SK-N-MC (cell line): ENCODE data around the gene PYGB.

Source experiments
- DNase-seq: peaks from one replicate; pipeline ENCODE4 v3.0.0-alpha.2; 2011; ENCODE audit warnings: low read depth, low spot score
- H3K27ac ChIP-seq: fragments of 200-600 bp; sonication (generic); 2 replicates; pipeline ENCODE4 v1.5.1; 2016; ENCODE audit warnings: mixed run types
- H3K36me3 ChIP-seq: fragments of 200-600 bp; sonication (generic); 2 replicates; pipeline ENCODE4 v1.6.1; 2017; ENCODE audit warnings: antibody characterized with exemption, low read length, mixed read lengths; ENCODE audit not compliant: insufficient read depth
- H3K4me3 ChIP-seq: fragments of 200-600 bp; sonication (generic); 2 replicates; pipeline ENCODE4 v1.5.1; 2016
- H3K9ac ChIP-seq: fragments of 200-600 bp; sonication (generic); 2 replicates; pipeline ENCODE4 v1.8.0; 2017; ENCODE audit warnings: mixed run types, mixed read lengths; ENCODE audit not compliant: insufficient read length
- H3K9me3 ChIP-seq: fragments of 200-600 bp; sonication (generic); 2 replicates; pipeline ENCODE4 v1.6.1; 2017; ENCODE audit warnings: low read depth, mild to moderate bottlenecking, antibody characterized with exemption, low read length, moderate library complexity, mixed read lengths
- EZH2 ChIP-seq: fragments of 200-600 bp; sonication (generic); IDR thresholded peaks from one replicate; pipeline ENCODE4 v1.6.1; 2017; ENCODE audit warnings: antibody characterized with exemption
- FOXP2 ChIP-seq: optimal IDR thresholded peaks from 2 replicates; pipeline ENCODE3; 2011; ENCODE audit warnings: mild to moderate bottlenecking, moderate library complexity; ENCODE audit not compliant: insufficient read depth; ENCODE audit errors: extremely low read length, control extremely low read depth
- POLR2AphosphoS5 ChIP-seq: IDR thresholded peaks from 2 replicates; pipeline ENCODE4 v1.6.1; 2012; ENCODE audit warnings: mild to moderate bottlenecking, low read depth, low read length, borderline replicate concordance

PYGB gene

GRCh38 chr20:25274891-25275812 lies 27.3 kb downstream of the PYGB start:
- TF ChIP-seq FOXP2 (no peak), EZH2 (no peak), POLR2AphosphoS5 (no peak)
- Histone ChIP-seq H3K9ac (no peak overlapping the region), H3K36me3 (no peaks in the 10 kb centered on the region; the same call in 1 of the 2 replicates), H3K27ac (no peak overlapping the region), H3K4me3 (no peak overlapping the region), H3K9me3 (no peaks in the 10 kb centered on the region)
- no peak for DNase-seq

DNA sequence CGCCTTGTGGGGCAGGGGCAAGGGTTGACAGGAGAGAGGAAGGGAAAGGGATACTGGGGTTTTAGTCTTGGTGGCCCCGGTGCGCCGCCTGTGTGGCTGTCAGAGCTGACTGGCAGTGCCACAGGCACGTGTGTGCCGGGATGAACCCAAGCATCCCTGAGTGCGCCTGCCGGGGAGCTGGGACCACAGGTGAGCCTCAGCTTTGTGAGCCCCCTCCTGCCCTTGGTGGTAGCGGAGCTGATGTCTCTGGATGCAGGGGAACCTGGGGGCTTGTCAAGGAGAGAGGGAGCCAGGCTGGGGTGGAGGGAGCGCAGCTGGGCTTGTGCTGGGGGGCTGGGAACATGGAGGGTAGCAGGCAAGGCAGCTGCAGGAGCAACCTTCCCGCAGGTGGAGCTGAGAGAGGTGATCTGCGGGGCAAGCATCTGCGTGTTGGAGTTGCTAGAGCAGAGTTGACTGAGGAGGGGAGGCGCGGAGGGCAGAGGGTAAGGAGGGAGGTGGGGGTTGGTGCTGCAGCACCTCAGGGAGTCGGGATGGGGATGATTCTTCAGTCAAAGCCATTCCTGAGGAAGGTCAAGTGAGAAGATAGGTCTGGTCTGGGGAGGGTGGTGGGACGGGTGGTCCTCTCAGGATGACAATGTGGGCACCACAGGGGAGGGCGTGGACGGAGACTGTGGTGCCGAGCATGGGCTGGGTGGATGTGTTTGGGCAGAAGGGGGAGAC lies 28.1 kb downstream of the PYGB start:
- Histone ChIP-seq H3K9me3 (no peaks in the 10 kb centered on the region), H3K27ac (no peak overlapping the region), H3K9ac (no peak overlapping the region), H3K36me3 (no peaks in the 10 kb centered on the region; the same call in 1 of the 2 replicates), H3K4me3 (no peak overlapping the region)
- no peak for TF ChIP-seq EZH2
- TF ChIP-seq POLR2AphosphoS5 = no peak
- no peak for TF ChIP-seq FOXP2
- no peak for DNase-seq

- H3K36me3 ChIP-seq = no peaks in the 10 kb centered on the region; the same call in 1 of the 2 replicates
- H3K9me3 ChIP-seq = no peaks in the 10 kb centered on the region
- H3K27ac ChIP-seq = no peak overlapping the region
- no peak overlapping the region for H3K4me3 ChIP-seq
- H3K9ac ChIP-seq = no peak overlapping the region
- no peak for DNase-seq
- no peak for TF ChIP-seq FOXP2
- TF ChIP-seq EZH2 = no peak
- no peak for TF ChIP-seq POLR2AphosphoS5
Measured at GRCh38 chr20:25276533-25277050, 28.7 kb downstream of the PYGB start.

GRCh38 chr20:25277051-25277801 lies 29.3 kb downstream of the PYGB start:
- no peaks in the 10 kb centered on the region for H3K36me3 ChIP-seq
- no peak overlapping the region for H3K4me3 ChIP-seq
- no peak overlapping the region for H3K9ac ChIP-seq
- H3K9me3 ChIP-seq = no peaks in the 10 kb centered on the region
- no peak for DNase-seq
- H3K27ac ChIP-seq = no peak overlapping the region
- TF ChIP-seq EZH2 = no peak
- TF ChIP-seq FOXP2 = no peak
- no peak for TF ChIP-seq POLR2AphosphoS5

DNA sequence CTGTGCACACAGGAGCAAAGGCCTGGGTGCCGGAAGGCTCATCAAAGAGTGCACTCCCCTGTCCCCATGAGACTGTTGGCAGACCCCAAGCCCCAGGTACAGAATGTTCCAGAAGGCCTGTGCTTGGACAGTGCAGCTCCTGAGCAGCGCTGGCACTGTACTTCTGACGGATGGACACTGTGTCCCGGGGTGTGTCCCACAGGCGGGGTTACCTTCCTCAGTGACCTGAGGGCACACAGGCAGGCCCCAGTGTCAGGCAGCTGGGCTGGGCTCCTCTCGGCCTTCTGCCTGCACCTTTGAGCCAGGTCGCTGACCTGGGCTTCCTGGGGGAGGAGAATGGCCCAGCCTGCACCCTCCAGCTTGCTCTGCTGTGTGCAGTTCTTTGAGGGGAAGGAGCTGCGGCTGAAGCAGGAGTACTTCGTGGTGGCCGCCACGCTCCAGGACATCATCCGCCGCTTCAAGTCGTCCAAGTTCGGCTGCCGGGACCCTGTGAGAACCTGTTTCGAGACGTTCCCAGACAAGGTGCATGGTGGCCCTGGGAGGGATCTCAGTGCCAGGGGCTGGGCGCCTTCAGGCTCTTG lies 30.1 kb downstream of the PYGB start:
- Histone ChIP-seq H3K36me3 (no peaks in the 10 kb centered on the region), H3K27ac (no peak overlapping the region), H3K9ac (no peak overlapping the region), H3K9me3 (no peaks in the 10 kb centered on the region), H3K4me3 (no peak overlapping the region)
- TF ChIP-seq EZH2 (no peak), FOXP2 (no peak), POLR2AphosphoS5 (no peak)
- no peak for DNase-seq

DNA sequence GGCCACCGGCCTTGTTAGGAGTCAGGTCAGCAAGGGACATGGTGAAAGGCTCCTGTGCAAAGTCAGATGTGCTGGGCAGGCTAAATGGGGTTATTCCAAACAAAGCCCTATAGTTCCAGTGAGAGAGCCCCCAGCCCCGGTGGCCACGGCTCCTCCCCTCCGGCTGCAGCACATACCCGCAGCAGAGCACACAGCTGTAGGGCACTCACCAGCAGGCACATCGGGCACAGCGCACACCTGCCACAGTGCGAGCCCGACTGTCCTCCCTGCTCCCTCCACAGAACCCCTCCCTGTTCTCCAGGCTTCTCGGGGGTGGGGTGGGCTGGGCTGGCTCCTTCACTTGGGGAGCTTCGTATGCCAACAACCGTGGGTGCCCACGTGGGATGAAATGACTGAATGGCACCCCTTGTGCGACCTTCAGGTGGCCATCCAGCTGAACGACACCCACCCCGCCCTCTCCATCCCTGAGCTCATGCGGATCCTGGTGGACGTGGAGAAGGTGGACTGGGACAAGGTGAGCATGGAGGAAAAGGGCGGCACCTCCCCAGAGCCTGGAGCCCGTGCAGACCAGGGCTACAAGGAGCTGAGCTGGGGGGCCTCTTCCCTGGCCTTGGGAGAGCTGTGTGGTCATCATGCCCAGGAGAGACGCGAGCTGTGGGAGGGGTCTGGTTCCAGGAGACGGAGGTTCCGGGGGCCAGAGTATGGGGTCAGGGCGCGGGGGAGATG lies 30.9 kb downstream of the PYGB start:
- no peaks in the 10 kb centered on the region for H3K9me3 ChIP-seq
- no peak overlapping the region for H3K27ac ChIP-seq
- H3K9ac ChIP-seq = no peak overlapping the region
- H3K36me3 ChIP-seq = no peaks in the 10 kb centered on the region
- H3K4me3 ChIP-seq = no peak overlapping the region
- DNase-seq = no peak
- TF ChIP-seq EZH2 = no peak
- TF ChIP-seq POLR2AphosphoS5 = no peak
- no peak for TF ChIP-seq FOXP2

- no peaks in the 10 kb centered on the region; the same call in 1 of the 2 replicates for H3K36me3 ChIP-seq
- H3K9ac ChIP-seq = no peak overlapping the region
- no peak for TF ChIP-seq FOXP2
- TF ChIP-seq EZH2 = no peak
- TF ChIP-seq POLR2AphosphoS5 = no peak
- no peaks in the 10 kb centered on the region for H3K9me3 ChIP-seq
- no peak overlapping the region for H3K27ac ChIP-seq
- no peak for DNase-seq
- H3K4me3 ChIP-seq = no peak overlapping the region
Measured at GRCh38 chr20:25279403-25279802, 31.5 kb downstream of the PYGB start.
